K562 (cell line): ENCODE data around the gene AVPI1.

ENCODE experiments used
- HMG20B ChIP-seq: fragments of 250-450 bp; sonication (Bioruptor Pico); IDR thresholded peaks from 2 replicates; pipeline ENCODE4 v1.5.0; 2021; ENCODE audit warnings: mild to moderate bottlenecking
- MEF2A ChIP-seq: IDR thresholded peaks from 2 replicates; pipeline ENCODE4 v1.6.1; 2011; ENCODE audit warnings: low read depth, mild to moderate bottlenecking, low read length, moderate library complexity; ENCODE audit not compliant: control insufficient read depth
- SP1 ChIP-seq: sonication (generic); formaldehyde crosslinking; IDR thresholded peaks from 2 replicates; pipeline ENCODE4 v1.8.1; 2022; ENCODE audit warnings: mild to moderate bottlenecking, missing genetic modification reagents
- YY1 ChIP-seq, 3 experiments: IDR thresholded peaks; 2 replicates each; pipeline ENCODE4 v1.6.1; 2011; ENCODE audit warnings: low read length in 2 of 3, mild to moderate bottlenecking in 2 of 3, moderate library complexity in 2 of 3, borderline replicate concordance in 1 of 3, control low read depth in 1 of 3, low read depth in 1 of 3; ENCODE audit not compliant: insufficient read depth in 3 of 3, insufficient replicate concordance in 2 of 3, control insufficient read depth in 1 of 3, insufficient read length in 1 of 3; ENCODE audit errors: extremely low read depth in 1 of 3

- TF ChIP-seq SP1 (CRISPR knock-in tag) (no peak), MEF2A (no peak), YY1 (IDR thresholded peaks at IDR 0.05; ENCODE audit: borderline replicate concordance in 1 of 3, control insufficient read depth in 1 of 3, extremely low read depth in 1 of 3, insufficient read depth in 3 of 3, insufficient read length in 1 of 3, insufficient replicate concordance in 2 of 3, low read depth in 1 of 3, low read length in 2 of 3) (no peak), HMG20B (CRISPR knock-in tag) (no peak)
Observed at GRCh38 chr10:97721871-97722780, 35.1 kb upstream of the AVPI1 start.
